IPS DF 4.7 (cell line): ENCODE results near the gene LRRTM3.

Experiments used
- DNase-seq: peaks from one replicate; pipeline ENCODE4 v3.0.0-alpha.2; 2013; ENCODE audit warnings: low spot score; ENCODE audit errors: extremely low read depth

Gene LRRTM3

DNA sequence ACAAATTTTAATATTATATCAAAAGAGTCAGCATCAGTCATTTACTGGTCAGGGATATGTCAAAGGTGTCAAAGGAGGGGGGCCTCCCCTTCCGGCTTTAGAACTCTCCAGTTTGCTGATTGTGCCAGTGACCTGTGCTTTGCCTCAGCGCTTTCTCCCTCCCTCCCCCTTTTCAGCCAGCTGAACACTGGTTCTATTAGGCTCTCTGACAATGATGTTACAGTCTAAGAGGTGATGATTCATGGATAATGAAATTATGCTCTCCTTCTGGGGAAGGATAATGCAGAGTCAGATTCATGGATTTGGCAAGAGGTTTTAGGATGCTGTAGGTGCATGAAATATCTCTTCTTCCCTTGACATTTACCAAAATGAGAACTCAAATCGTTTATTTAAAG lies 6.1 kb downstream of the LRRTM3 start:
- no peak for DNase-seq

DNA sequence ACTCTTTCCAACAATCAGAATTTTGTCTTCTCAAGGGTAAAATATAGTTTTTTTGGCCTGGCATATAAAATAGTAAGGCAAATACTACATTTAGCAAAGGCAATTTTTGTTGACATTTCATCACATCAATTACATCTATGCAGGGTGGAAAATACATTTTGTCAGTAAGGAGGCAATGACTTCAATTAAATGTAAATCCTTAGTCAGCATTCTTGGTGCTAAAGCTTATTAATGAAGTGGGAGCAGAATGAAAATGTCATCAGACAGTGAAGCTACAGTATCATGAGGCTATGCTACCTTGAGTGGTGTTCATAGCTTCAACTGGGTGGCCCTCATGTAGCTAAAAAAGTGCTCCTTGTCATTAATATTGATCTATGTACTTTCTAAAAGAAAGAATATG lies 8.9 kb downstream of the LRRTM3 start:
- DNase-seq, result no peak

DNA sequence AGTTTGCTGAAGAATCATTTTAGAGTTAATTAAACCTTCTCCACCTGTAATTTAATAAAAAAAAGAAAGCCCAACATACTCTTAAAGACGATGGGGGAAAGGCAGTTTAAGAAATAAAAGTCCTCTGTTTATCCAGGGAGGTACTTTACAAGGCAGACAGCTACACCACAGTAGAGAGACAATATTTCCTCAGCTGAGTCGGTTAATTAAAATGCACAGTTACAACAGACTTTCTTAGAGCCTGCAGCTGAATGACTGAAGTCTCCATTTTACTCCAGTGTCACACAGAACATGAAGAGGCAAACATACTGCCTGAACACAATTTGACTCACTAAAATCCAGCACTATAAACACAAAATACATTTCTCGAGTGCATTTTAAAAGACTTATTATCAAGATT lies 15.1 kb downstream of the LRRTM3 start:
- DNase-seq, result no peak

DNA sequence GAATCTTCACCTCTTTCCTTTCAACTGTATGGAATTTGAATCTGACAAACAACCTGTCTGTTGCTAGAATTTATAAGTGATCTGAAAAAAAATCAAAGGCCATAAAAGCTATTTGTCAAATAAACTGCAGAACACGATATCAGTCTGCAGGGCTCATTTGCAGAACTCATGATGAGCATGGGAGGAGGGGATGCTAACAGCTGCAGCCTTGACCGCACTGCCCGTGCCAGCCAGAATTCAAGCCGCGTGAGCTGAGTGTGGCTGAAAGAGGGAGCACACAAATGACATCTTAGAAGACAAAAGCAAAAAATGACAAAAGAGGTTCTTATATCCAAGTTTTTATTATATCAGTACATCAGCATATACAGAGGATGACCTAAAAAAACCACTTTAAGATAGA lies 15.7 kb downstream of the LRRTM3 start:
- no peak for DNase-seq

DNA sequence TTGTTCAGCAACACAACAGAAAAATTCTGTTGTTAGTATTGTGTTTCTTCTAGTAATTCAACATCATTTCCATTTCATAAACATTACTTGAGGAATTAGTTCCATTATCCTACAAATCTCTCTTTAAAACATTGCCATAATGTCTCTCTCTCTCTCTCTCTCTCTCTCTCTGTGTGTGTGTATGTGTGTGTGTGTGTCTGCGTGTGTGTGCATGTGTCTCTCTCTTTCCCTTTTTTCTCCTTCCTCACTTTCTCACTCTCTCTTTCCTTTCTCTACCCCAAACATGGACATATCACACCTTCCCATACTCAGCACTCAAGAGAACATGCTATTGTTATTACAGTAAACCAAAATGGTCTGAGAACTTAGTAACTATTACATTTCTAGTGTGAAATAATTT lies 16.6 kb downstream of the LRRTM3 start:
- DNase-seq, result no peak

DNA sequence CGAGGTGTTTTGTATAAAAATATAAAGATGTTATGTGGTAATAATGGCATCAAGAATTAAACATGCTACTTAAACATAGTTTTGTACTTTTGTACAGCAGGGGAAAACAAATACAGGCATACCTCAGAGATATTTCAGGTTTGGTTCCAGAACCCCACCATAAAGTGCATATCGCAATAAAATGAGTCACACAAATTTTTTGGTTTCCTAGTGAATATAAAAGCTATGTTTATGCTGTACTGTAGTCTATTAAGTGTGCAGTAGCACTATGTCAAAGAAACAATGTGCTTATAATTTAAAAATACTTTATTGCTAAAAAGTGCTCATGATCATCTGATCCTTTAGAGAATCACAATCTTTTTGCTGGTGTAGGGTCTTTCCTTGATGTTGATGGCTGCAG lies 17.8 kb downstream of the LRRTM3 start:
- DNase-seq, result no peak

DNA sequence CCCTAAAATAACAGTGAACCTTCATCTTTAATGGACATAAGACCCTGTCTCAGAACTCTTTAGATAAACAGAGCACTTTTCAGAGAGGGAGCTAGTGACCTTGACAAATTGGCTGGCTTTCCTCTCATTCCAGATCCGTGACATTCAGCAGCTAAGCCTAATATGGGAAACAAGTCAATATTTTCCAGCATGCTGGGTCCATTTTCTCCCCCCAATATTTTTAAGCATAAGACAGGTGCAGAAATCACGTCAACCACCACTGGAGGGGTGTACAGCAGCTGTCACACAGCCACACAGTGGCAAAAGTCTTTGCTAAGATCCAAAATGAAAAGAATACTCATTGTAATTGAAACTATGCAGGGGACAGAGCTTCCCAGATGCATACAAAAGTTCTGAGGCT lies 26.1 kb downstream of the LRRTM3 start:
- no peak for DNase-seq

DNA sequence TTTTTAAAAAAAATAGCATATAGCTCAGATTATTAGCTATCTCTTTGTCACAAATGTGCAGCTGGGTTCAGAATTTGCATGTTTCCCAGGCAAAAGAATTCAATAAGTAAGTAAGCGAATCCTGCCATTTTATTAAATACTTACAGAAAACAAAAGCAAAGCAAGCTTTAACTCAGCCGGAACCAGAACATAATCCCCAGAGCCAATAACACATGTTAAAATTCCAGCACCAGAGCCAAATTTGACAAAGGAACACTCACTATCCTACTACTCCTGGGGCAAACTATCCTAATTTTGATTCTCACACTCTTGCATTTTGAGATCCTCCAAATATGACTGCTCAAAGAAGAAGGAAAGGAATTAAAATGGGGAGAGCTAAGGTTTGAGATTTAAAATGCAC lies 32.6 kb downstream of the LRRTM3 start:
- DNase-seq, result no peak

DNA sequence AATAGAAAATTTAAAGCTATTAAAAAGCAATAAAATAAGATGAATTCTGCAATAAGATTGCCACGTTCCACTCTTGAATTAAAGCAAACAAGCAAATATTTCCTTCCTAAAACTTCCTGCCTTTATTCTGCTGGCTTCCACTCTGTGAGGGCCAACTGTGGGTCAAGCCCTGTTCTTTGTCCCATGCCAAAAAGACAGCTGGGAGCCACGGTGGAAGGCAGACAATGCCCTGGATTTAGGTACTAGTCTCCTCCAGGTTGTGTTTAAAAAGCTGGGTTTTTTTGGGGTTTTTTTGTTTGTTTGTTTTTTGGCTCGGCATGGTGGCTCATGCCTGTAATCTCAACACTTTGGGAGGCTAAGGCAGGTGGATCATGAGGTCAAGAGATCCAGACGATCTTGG lies 39.1 kb downstream of the LRRTM3 start:
- DNase-seq, result no peak

DNA sequence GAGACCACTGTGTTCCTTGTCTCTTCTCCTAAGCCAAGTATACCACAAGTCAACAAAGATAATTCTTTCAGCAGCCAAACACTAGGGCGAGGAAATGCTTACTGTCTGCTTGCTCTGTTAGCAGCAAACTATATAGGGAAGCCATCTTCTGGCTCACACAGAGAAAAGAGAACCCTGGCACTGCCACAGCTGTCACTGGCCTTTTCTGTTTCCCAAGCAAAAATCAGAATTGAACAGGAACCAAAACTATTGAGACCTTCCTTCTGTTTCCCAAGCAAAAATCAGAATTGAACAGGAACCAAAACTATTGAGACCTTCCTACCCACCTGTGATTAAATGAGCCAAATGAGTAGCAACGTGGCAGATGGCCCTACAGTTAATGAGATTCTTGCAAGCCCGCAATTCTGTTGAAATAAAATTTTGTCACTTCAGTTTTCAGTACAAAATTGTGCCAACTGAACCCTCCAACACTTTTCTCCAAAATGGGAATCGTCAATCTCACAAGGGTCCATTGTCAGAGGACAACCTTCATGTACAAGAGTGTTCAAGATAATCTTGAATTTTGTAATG lies 54.5 kb downstream of the LRRTM3 start:
- DNase-seq, result no peak

DNA sequence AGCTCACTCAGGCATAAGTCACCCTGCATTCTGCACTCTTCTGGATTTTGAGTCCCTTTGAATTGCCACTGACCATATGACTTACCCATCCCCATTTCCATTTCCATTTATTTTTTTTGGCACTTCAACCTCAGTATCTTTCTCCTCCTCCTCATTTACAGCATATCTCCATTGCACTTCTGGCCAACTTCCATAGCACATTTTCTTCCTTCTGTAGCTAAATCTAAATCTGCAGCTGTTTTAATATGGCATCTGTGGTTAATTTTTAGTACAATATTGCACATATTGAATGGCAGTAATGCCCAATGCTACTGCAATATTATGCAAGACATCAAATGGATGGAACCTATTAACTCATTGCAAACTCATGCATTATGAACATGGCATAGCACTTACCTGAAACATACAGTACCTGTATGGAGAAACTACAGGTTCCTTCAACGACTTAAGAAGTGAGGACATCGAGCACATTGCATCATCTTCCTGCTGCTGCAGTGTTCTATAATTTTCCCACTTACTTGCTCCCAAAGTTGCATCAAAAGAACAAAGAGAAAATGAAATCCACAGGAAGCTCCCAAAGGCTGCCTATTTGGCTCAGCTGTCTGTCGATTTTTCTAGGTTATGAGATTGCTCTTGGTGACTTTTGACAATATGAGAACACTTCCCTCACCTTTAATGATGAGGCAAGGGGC lies 55.7 kb downstream of the LRRTM3 start:
- DNase-seq, result no peak

DNA sequence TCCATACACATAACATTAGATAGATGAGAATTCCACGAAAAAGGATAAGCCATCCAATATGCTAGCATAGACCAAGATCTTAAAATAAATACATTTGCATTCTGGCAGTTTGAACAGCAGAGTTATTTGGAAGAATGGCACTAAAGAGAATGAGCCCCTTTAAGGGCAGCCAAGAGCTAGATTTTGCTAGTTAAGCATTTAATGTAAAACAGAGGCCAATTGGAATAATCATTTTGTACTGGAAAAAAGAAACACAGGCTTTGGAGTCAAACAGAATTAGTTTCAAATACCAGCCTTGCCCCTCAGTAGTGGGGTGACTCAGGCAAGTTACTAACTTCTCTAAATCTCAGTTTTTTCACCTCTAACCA lies 56.2 kb downstream of the LRRTM3 start:
- DNase-seq, result no peak

DNA sequence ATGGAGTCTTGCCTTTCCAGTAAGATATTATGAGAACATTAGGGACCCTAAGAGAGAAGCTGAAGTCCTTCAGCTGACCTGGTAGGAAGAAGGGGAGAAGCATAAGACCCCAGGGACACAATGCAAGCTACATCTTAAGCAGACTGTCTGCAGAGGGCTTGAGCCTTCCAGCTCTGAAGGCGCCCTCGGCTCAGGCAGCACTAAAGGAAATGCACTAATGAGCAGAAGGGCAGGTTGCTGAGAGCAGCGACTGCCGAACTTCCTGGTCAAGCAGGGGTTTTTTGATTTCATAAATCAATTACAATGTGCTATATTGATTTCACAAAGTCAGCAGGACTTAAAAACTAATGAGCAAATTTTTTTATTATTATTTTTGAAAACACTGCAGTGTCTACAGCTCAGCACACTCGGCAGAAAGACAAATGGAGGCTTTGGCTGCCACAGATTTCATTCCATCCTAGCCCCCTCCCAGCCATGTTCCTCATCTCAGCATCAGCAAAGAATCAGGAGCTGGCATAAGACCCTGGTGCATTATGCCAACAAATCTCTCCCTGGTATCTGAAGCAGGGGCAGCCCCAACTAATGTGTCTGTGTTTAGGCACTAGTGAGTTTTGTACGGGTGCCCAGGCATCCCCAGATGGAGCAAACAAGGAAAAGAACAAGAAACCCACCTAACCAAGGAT lies 57.1 kb downstream of the LRRTM3 start:
- DNase-seq, result no peak

DNA sequence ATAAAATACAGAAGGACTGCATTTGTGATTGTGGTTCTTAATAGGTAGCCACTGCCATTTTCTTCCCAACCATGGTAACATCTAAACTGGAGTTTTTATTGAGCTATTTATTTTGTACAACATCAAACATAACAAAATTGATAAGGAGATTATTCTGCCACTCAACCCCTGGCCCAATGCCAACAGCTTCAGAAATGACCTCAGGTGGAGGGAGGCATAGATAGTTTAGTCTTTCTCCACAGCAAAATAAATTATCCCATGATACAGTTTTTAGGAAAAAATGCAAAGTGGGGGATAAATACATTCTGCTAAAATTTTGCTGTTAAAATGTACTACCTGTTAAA lies 57.6 kb downstream of the LRRTM3 start:
- no peak for DNase-seq

DNA sequence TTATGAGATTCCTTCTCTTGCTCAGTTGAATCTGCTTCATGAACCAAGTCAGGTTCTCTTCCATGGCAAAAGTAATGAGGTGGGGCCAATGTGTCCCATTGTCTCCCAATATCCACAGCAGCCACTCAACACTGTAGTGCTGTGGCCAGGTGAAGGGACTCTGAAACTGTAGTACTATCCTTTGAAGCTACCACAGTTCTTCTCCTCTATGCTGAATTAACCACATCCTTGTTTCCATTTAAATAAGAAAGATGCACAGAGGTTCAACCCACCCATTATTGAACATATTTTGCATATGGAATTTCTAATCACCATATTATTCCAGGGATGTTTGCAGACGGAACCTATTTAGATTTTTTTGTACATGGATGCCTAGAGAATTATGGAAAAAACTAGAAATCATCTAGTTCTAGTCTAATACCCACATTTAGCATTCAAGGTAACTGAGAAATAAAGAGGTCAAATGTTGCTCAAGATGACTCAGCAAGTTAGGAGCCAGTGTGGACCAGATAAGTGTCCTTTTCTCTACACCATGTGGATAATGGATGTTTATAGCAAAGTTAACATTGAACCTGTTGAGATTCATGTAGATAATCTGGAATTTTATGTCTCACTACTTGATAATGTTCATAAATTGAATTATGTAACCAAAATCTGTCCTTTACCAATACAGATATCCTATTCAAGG lies 64.5 kb downstream of the LRRTM3 start:
- DNase-seq, result no peak

DNA sequence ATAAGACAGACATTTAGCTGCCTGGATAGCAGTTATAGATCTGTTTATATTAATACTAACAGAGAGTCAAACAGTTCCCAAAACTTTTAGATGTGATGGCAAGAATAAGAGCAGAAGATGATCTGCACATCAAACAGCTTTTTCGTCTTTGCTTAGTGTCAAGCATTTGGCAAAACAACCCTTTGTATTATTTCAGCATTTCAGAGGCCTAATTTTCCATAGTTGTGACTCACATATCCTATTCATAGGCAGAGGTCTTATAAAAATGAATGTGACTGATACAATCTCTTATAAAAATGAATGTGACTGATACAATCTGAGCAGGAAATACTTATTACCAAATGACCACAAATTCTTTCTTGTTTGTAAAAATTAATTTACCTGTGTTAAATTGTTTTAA lies 71.2 kb downstream of the LRRTM3 start:
- no peak for DNase-seq

DNA sequence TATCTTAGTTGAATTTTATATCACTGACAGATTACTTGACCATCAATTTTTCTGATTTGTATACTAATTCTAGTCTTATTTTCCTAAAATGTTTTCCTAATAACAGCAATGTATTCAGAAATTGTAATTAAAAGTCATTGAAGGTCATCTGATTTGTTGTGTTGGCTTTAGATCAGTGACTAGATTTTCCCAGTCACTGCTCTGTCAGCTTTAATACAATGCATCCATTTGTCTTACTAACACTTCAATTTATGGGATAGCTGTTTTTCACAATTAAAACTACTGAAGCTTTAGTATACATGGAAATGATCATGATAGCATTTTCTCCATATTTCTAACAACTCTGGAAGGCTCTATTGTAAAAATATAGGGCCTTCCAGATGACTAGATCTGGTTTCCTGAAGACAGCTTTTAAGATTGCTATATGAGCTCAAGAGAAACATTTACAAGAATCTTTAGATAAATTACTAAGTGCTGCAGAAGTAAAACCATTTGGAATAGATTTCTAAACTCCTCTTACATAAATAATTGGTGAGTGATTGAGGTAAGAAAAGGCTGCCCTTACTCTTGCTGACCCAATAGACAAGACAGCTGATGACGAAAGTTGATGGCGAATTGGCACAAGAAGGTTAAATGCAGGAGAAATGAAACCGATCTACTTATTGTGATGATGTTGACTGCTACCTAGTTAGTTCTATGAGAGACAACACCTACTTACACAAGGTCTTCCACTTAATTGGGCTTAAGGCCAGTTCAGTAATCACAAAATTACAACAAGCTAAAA lies 74.1 kb downstream of the LRRTM3 start:
- no peak for DNase-seq

DNA sequence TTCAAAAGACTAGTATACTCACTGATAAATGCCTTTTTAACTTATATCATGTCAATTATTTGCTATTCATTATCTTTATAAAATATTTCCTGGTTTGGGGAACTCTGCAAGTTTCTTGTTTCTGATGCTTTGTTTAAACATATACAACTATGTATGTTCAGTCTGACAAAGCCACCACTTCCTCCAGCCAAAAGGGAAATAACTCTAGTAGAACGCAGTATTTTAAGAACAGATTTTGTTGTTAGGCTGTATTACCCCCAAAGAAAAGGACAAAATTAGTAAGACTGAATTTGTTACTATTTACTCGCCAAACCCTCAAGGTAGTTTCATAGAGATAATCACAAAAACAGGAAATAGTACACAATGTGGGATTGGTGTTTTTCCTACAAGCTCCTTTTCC lies 78.9 kb downstream of the LRRTM3 start:
- no peak for DNase-seq

DNA sequence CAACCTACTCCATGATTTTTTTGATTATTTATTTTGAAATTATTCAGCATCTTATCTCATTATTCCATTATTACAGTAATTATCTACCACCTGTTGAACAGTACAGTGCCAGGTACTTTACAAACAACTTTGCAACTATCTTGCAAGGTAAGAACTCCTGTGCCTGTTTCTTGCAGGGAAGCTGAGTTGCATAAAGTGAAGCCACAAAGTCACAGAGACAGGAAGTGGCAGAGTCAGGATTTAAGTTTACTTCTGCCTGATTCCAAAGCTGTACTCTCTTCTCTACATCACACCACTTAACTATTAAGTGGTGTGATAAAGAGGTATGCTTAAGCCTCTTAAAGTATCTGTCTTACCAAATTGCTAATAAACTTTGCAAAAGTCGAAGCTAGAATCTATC lies 80.1 kb downstream of the LRRTM3 start:
- no peak for DNase-seq

DNA sequence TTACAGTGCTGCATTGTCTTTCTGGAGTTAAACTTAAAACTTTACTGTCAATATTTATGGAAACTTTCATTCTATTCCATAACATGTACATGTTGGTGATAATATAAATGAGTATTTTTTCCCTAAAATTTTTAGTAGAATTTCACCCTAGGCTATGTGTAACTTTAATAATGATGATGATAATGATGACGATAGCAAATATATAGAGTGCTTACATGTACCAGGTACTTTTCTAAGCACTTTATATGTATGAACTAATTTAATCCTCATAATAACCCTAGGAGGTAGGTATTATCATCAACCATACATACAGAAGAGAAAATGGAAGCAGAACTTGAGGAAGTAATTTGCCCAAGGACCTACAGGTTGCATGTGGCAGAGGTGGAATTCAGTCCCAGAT lies 85.6 kb downstream of the LRRTM3 start:
- no peak for DNase-seq

DNA sequence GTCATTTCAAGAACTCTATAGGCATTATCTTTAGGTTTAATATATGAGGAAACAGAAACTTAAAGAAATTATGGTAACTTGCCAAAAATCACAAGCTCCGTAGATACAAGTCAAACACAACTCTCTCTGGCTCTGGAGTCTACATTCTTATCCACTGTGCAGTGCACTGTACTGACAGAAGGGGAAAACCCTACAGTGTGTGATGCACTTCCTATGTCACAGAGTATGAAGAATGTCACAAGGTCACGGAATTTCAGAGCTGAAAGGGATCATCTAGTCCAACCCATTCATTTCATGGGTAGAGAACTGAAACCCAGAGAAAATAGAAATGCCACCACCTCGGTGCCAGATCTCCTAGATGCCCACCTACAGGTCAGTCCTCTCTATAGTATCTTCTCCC lies 86.1 kb downstream of the LRRTM3 start:
- no peak for DNase-seq

DNA sequence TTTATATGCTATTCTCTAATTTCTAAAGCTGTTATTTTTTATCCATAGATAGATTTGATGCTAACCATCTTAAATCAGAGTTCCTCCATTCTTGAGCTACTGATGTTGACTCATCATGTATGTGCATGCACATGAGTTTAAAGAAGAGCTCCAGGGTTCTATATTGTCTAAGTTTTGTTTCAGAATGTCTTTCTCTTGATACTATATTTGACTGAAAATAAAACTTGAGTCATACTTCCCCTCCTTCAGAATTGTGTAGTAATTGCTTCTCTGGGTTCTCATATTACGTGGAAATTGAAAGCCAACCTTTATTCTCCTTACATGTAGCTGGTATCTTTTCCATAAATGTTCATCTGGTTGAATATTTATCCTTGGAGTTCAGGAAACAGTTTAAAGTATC lies 89.4 kb downstream of the LRRTM3 start:
- no peak for DNase-seq
